Measurements from ENCODE around the gene C1QB. TPM values are rescaled to one million over a fixed set of nuclear protein-coding genes. Genes with fewer than 3 reads are reported as not detected.

C1QB gene
- total and polyA plus RNA-seq, 9 of the 15 experiments (the other 6 are each of a cell fraction or from before 2014, with no cell fraction given) = 0.55 TPM; not detected in 8

DNA sequence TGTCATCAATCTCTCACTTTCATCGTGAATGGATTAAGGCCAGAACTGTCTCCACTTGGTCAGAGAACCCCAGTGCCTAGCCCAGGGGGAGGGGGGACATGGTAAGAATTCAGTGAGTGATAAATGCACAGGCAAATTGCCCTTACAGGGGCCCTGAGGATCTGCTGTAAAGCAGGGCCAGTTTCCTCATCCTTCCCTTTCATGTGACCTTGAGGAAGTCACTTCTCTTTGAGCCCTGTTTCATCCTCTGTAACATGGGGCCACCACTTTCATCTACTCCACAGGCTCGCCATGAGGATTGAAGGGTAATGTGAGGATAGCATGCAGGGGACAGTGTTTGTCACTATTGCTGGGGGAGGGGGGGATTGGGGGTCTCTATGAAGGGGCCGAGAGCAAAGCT lies 44.7 kb upstream of the C1QB start (continued):
- TF ChIP-seq, protein P1, sequence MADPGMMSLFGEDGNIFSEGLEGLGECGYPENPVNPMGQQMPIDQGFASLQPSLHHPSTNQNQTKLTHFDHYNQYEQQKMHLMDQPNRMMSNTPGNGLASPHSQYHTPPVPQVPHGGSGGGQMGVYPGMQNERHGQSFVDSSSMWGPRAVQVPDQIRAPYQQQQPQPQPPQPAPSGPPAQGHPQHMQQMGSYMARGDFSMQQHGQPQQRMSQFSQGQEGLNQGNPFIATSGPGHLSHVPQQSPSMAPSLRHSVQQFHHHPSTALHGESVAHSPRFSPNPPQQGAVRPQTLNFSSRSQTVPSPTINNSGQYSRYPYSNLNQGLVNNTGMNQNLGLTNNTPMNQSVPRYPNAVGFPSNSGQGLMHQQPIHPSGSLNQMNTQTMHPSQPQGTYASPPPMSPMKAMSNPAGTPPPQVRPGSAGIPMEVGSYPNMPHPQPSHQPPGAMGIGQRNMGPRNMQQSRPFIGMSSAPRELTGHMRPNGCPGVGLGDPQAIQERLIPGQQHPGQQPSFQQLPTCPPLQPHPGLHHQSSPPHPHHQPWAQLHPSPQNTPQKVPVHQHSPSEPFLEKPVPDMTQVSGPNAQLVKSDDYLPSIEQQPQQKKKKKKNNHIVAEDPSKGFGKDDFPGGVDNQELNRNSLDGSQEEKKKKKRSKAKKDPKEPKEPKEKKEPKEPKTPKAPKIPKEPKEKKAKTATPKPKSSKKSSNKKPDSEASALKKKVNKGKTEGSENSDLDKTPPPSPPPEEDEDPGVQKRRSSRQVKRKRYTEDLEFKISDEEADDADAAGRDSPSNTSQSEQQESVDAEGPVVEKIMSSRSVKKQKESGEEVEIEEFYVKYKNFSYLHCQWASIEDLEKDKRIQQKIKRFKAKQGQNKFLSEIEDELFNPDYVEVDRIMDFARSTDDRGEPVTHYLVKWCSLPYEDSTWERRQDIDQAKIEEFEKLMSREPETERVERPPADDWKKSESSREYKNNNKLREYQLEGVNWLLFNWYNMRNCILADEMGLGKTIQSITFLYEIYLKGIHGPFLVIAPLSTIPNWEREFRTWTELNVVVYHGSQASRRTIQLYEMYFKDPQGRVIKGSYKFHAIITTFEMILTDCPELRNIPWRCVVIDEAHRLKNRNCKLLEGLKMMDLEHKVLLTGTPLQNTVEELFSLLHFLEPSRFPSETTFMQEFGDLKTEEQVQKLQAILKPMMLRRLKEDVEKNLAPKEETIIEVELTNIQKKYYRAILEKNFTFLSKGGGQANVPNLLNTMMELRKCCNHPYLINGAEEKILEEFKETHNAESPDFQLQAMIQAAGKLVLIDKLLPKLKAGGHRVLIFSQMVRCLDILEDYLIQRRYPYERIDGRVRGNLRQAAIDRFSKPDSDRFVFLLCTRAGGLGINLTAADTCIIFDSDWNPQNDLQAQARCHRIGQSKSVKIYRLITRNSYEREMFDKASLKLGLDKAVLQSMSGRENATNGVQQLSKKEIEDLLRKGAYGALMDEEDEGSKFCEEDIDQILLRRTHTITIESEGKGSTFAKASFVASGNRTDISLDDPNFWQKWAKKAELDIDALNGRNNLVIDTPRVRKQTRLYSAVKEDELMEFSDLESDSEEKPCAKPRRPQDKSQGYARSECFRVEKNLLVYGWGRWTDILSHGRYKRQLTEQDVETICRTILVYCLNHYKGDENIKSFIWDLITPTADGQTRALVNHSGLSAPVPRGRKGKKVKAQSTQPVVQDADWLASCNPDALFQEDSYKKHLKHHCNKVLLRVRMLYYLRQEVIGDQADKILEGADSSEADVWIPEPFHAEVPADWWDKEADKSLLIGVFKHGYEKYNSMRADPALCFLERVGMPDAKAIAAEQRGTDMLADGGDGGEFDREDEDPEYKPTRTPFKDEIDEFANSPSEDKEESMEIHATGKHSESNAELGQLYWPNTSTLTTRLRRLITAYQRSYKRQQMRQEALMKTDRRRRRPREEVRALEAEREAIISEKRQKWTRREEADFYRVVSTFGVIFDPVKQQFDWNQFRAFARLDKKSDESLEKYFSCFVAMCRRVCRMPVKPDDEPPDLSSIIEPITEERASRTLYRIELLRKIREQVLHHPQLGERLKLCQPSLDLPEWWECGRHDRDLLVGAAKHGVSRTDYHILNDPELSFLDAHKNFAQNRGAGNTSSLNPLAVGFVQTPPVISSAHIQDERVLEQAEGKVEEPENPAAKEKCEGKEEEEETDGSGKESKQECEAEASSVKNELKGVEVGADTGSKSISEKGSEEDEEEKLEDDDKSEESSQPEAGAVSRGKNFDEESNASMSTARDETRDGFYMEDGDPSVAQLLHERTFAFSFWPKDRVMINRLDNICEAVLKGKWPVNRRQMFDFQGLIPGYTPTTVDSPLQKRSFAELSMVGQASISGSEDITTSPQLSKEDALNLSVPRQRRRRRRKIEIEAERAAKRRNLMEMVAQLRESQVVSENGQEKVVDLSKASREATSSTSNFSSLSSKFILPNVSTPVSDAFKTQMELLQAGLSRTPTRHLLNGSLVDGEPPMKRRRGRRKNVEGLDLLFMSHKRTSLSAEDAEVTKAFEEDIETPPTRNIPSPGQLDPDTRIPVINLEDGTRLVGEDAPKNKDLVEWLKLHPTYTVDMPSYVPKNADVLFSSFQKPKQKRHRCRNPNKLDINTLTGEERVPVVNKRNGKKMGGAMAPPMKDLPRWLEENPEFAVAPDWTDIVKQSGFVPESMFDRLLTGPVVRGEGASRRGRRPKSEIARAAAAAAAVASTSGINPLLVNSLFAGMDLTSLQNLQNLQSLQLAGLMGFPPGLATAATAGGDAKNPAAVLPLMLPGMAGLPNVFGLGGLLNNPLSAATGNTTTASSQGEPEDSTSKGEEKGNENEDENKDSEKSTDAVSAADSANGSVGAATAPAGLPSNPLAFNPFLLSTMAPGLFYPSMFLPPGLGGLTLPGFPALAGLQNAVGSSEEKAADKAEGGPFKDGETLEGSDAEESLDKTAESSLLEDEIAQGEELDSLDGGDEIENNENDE (IDR thresholded peaks at IDR 0.05; ENCODE audit: low read depth, low read length) = no peak
- TF ChIP-seq POLR2A (conservative IDR thresholded peaks at IDR 0.05) (no peak), ZNF324 (CRISPR knock-in tag; IDR thresholded peaks at IDR 0.05) (no peak), KDM4B (IDR thresholded peaks at IDR 0.05; ENCODE audit: borderline replicate concordance in 2 of 2, low read depth in 1 of 2) (no peak), CTBP1 (IDR thresholded peaks at IDR 0.05; ENCODE audit: borderline replicate concordance) (no peak), HDAC1 (IDR thresholded peaks at IDR 0.05) (no peak), EWSR1 (IDR thresholded peaks at IDR 0.05; ENCODE audit: borderline replicate concordance, low read depth, partially characterized antibody) (no peak)

Data from K562 (cell line).